IPS DF 19.7 (cell line): Measurements from ENCODE around the gene IGSF9.

Source experiments
- DNase-seq: peaks from one replicate; pipeline ENCODE4 v3.0.0-alpha.2; 2013; ENCODE audit warnings: low read depth, low spot score

IGSF9 gene

GRCh38 chr1:159974350-159974965 is 29.0 kb upstream of the IGSF9 start:
- no peak for DNase-seq

DNA sequence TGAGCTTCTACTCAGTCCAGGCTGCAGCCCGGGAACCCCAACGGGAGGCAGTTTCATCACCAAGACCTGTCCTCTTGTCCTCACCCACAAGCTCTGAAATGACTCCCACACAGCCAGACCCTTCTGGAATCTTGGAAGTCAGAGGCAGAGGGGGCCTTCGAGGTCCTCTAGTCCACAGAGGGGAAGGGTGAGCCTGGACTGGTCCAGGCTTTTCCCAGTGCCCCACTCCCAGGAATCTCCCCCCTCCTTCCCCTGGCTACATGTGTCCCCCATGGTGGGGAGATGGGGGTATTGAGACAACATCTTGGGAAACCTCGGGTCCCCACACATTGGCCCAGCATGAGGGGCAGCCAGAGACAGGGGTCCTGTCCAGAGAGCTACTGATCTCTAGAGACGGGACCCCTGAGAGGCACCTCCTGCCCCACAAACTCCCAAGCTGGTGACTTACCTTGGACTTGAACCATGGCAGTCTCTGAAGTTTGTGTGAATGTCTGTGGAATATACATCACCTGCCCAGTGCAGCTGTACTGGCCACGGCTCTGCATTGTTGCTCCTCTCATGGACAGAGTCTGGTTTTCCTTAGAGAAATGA is 28.0 kb upstream of the IGSF9 start:
- no peak for DNase-seq

- no peak for DNase-seq
These were observed 27.2 kb upstream of the IGSF9 start for GRCh38 chr1:159972443-159973205.

DNA sequence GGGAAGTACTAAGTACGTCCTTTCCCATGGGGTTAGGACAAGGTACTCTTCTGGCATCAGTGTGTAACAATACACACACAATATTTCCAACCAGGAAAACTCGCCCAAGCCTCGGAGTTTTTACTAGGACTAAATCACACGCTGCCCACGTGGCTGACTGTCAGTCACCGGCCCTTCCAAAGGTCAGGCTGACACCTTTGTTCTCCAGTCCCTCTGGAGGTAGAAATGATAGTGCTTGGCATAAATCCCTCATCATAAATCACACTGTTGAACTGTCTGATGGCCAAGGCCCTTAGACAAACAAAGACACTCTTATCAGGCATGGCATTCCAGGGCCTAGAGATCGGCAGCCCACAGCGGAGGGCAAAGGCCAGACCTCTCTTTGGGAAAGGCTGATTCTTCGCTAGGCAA is 25.5 kb upstream of the IGSF9 start:
- no peak for DNase-seq

GRCh38 chr1:159968901-159969300 is 23.5 kb upstream of the IGSF9 start:
- DNase-seq = no peak

- DNase-seq = no peak
These were observed 19.9 kb upstream of the IGSF9 start for GRCh38 chr1:159965263-159965662.

DNA sequence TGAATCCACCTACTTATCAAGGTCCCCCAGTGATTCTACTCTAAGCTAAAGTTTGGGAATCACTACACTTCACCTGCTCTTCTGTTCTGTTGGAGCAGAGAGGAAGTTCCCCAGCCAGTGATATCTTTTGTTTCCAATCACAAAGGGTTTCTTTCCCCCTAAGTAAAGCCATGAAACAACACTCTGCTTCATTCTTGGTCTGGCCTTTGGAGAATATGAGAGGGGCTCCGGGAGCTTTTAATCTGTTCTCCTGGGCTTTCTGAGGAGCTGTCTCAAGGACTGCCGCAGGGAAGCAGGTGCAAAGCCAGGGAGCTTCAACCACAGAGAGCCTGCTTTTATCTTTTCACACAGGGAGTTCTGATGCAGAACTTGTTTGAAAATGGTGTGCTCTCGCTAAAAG is 18.7 kb upstream of the IGSF9 start:
- no peak for DNase-seq

DNA sequence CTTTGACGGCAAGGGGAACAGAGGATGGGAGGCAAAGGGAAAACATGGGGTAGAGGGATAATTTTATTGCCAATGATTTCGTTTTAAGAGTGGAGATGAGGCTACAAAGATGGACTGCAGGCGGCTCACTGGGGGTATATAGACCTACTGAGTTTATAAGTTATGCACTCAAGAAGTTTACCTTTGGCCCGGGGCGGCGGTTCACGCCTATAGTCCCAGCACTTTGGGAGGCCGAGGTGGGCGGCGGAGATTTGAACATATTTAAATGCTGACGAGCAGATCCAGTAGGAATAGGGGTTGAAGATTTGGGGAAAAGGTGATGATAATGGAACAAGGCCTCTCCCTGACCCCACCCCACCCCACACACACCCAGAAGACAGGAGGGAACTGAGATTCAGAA is 16.8 kb upstream of the IGSF9 start:
- no peak for DNase-seq

DNA sequence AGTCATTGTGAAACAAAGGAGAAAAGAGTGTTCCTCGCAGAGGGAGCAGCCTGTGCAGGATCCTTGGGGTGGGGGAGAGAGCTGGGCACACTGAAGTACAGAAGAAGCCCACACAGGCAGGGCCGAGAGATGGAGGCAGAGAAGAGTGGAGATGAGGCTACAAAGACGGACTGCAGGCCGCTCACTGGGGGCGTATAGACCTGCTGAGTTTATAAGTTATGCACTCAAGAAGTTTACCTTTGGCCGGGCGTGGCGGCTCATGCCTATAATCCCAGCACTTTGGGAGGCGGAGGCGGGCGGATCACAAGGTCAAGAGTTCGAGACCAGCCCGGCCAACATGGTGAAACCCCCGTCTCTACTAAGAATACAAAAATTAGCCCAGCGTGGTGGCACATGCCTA is 16.2 kb upstream of the IGSF9 start:
- no peak for DNase-seq

- DNase-seq = no peak
These were observed 15.4 kb upstream of the IGSF9 start for GRCh38 chr1:159960721-159961381.

DNA sequence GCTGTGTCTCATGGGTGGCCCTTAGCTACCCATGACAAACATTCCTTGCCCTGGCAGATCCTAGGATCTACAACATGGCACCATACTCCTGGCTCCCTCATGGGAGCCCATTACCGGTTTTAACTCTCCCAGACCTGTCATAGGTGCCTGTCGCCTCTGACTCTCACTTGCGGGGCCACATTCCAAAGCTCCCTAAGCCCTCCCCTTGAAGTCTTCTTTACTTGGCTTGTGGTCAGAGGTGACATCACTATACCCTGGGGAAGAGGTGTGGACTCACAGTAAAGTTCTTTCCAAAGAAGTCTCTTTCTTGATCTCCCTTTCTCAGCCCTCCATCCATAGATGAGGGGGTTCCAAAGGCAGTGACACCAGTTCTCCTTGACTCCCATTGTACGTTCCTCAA is 14.0 kb upstream of the IGSF9 start:
- DNase-seq = no peak

DNA sequence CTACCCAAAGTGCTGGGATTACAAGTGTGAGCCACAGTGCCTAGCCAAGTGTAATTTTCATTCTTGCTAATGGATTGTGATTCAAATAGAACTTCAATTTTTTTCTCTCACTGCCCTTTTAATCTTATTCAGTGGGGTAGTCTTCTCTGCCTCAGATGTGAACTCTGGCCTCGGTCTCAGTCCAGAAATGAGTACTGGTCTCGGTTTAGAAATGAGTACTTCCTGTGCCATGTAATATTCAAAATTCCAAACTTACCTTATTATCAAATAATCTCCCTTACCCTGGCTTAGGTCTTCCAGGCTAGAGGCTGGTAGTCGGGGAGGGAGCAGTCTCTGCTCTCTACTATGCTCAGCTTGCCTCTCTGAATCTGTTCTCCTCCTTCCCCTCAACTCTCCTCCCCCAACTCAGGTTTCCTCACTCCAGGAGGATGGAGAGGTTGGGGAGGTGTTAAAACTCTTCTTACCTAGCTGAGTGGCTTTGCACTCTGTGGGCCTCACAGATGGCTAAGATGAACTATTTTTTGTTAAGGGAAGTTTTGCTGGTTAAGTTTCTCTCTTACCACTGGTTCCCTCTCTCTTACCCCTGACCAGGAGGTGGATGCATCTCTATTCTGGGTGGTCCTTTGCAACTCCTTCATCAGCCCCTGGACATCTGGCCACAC is 13.4 kb upstream of the IGSF9 start:
- DNase-seq = no peak

- DNase-seq = no peak
These were observed 12.4 kb upstream of the IGSF9 start for GRCh38 chr1:159957824-159958268.

- DNase-seq = no peak
These were observed 10.0 kb upstream of the IGSF9 start for GRCh38 chr1:159955456-159955855.

- no peak for DNase-seq
These were observed 8.4 kb upstream of the IGSF9 start, which contains the start of gene SLAMF9 for GRCh38 chr1:159953536-159954515. Gene SLAMF9 (minus strand): TSS chr1:159954237. CDS start chr1:159954137, 100 bp downstream.

DNA sequence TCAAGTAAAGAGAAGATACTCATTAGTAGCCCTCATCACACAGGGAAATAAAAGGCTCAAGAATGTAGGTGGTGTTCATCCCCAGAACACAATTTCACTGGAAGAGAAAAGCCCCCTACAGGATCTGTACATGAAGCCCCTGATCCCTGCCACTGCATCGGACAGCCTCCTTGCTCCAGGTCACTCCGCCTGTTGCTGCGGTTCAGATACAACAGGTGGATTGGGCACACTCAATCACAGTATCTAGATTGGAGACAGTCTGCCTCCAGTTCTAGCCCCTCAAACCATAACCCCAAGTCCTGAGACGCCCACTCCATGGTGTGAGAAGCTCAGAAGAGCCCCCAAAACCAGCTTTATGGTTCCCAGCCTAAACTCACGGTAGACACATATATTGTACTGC is 7.5 kb upstream of the IGSF9 start:
- no peak for DNase-seq

- no peak for DNase-seq
These were observed 6.1 kb upstream of the IGSF9 start for GRCh38 chr1:159951551-159951950.

DNA sequence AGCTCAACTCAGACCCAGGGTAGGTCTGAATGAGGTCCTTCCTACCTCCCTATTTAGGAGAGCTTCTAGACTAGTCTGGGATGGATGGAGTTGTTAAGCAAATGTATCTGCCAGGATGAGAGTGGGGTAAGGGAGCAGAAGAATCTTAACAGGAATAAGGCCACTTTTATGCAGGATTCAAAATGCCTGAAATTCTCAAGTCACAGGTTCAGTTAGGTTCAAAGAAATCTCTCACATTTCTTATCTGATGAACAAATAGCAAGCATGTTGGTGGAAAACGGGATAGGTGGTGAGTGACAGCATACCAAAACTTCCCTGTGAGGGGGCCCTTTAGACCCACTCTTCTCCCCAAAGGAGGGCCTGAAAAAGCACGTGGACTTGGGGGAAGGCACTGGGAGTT is 5.6 kb upstream of the IGSF9 start:
- DNase-seq = no peak

GRCh38 chr1:159949981-159950381 is 4.6 kb upstream of the IGSF9 start:
- no peak for DNase-seq

DNA sequence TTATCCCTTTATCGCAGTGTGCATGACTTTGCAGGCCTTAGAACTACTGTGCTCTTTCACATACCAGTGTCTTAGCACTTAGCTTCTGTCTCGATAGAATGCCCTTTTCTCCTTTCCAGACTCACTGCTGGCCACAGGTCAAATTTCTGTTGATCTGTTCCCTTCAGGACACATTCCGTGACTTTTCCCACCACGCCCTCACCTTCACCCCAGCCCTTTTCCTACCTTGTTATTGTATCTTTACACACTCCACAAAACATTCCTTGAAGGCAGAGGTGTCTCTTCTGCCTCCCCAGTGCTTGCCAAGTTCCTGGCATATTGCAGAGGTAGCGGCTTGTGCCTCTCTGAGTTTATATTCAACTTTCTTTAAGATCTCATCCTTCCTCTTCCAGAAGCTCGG is 3.7 kb upstream of the IGSF9 start:
- DNase-seq = no peak

GRCh38 chr1:159947942-159948341 is 2.5 kb upstream of the IGSF9 start:
- no peak for DNase-seq
